Esophagus muscularis mucosa (tissue), 4 donors: Measurements from ENCODE around the gene PTP4A1. TPM values are rescaled to one million over a fixed set of nuclear protein-coding genes. Genes with fewer than 3 reads are reported as not detected.

Experiments used
- DNase-seq: peaks from one replicate; pipeline ENCODE4 v3.0.0-alpha.2; 2017; ENCODE audit errors: extremely low spot score
- H3K27ac ChIP-seq, 4 donors: fragments of 200-600 bp; sonication (generic); replicated peaks in 1 of 4; 1 replicate in 3 of 4; 2 replicates in 1 of 4; pipeline ENCODE4 v1.5.1; 2016 to 2019; ENCODE audit warnings: mild to moderate bottlenecking in 1 of 4
- H3K27me3 ChIP-seq, 4 donors: fragments of 200-600 bp; sonication (generic); one replicate each; pipeline versions ENCODE4 v1.5.1 to v1.6.0; 2016 to 2019
- H3K36me3 ChIP-seq, 4 donors: fragments of 200-600 bp; sonication (generic); one replicate each; pipeline ENCODE4 v1.5.1; 2016 to 2019
- H3K4me1 ChIP-seq, 4 donors: fragments of 200-600 bp; sonication (generic); one replicate each; pipeline ENCODE4 v1.5.1; 2016 to 2019
- H3K4me3 ChIP-seq, 4 donors: fragments of 200-600 bp; sonication (generic); 1 replicate in 2 of 4; 2 replicates in 2 of 4; pipeline ENCODE4 v1.5.1; 2016 to 2019; ENCODE audit warnings: mild to moderate bottlenecking in 4 of 4, moderate library complexity in 1 of 4
- H3K9me3 ChIP-seq, 4 donors: fragments of 200-600 bp; sonication (generic); 1 replicate in 3 of 4; 2 replicates in 1 of 4; pipeline ENCODE4 v1.5.1; 2016 to 2019
- EP300 ChIP-seq: sonication (generic); formaldehyde crosslinking; IDR thresholded peaks from one replicate; pipeline ENCODE4 v1.6.1; 2017; ENCODE audit warnings: antibody characterized with exemption
- POLR2A ChIP-seq: fragments of 450-650 bp; IDR thresholded peaks from one replicate; pipeline ENCODE4 v1.6.1; 2017; ENCODE audit warnings: antibody characterized with exemption, moderate library complexity, mild to moderate bottlenecking, low read depth
- POLR2AphosphoS5 ChIP-seq, 2 donors: sonication (generic); formaldehyde crosslinking; IDR thresholded peaks; one replicate each; pipeline ENCODE4 v1.6.1; 2017; ENCODE audit warnings: antibody characterized with exemption in 2 of 2
- WGBS: methylation state at CpG from one replicate; pipeline ENCODE4 v1.1.5; 2018; 5-methylcytosine and 5-hydroxymethylcytosine counted together
- intact Hi-C: fragments of 100-400 bp; cut with DNase I; formaldehyde crosslinking; loops from one replicate; pipeline ENCODE4 v1.15.1; 2023
- total RNA-seq, 4 donors: library from RNA; depleted of rRNA; stranded (reverse); fragments of >200 nt; gene quantifications; one replicate each; pipeline versions ENCODE4 v1.1.0 to v1.2.1, GENCODE V29; 2016
- TF ChIP-seq, protein P1 (sequence below), 3 experiments: fragments of 200-600 bp in 2 of 3; fragments of 450-650 bp in 1 of 3; sonication (generic) in 2 of 3; IDR thresholded peaks; one replicate each; pipeline ENCODE4 v1.5.1; 2017 to 2019; ENCODE audit warnings: antibody characterized with exemption in 3 of 3, mild to moderate bottlenecking in 2 of 3, moderate library complexity in 1 of 3

The PTP4A1 gene
- total RNA-seq, 4 donors from 2014 or later, result 23.7 to 31.3 (median 27.8) TPM

DNA sequence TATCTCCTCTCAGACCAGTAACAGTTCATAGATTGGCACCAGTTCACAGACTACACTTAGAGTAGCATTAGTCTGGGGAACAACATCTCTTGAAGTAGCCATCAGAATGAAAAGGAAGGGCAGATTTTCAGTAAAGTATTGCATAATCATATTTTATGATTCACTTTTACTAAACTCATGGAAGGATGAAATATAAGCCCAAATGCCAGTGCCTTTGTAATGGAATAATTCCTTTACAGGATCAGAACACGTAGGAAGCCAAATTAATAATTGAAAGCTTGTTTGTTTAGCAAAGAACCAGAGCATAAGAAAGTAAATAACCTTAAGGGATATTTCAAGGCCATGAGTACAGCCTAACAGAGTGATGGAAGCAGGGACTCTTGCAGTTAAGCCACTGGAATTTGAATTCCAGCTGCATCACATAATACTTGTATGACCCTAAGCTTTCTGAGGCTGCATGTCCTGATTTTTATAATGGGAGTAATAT, 11.4 kb upstream of the PTP4A1 start:
- Histone ChIP-seq H3K4me3 (no peak overlapping the region), H3K4me1 (no peaks in the 10 kb centered on the region)

DNA sequence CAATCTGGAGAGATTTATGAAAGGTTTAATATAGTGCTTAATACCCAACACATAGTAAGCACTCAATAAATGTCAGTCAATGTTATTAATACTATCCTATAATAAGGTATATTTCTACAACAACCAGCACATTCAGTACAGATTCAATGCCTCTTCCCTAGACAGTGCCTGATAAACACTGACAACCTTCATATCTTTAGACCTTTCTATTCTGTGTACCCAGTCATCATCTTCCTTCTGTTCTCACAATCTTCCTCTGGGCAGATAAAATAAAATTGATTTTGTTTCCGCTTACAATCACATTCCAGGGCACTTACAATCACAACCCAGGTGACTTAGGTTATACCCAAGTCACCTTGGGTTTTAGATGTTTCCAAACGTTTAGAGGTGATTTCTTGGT, 11.0 kb upstream of the PTP4A1 start:
- no peaks in the 10 kb centered on the region for H3K27me3 ChIP-seq
- DNase-seq, result no peak
- no peak overlapping the region for H3K27ac ChIP-seq
- no peaks in the 10 kb centered on the region for H3K9me3 ChIP-seq
- no peak overlapping the region for H3K4me3 ChIP-seq
- intact Hi-C loops, result no loop called here
- H3K4me1 ChIP-seq, result no peaks in the 10 kb centered on the region
- H3K36me3 ChIP-seq, result no peaks in the 10 kb centered on the region
- 74% methylated on average over 2 of the region's 2 CpGs for WGBS
- TF ChIP-seq, protein P1, sequence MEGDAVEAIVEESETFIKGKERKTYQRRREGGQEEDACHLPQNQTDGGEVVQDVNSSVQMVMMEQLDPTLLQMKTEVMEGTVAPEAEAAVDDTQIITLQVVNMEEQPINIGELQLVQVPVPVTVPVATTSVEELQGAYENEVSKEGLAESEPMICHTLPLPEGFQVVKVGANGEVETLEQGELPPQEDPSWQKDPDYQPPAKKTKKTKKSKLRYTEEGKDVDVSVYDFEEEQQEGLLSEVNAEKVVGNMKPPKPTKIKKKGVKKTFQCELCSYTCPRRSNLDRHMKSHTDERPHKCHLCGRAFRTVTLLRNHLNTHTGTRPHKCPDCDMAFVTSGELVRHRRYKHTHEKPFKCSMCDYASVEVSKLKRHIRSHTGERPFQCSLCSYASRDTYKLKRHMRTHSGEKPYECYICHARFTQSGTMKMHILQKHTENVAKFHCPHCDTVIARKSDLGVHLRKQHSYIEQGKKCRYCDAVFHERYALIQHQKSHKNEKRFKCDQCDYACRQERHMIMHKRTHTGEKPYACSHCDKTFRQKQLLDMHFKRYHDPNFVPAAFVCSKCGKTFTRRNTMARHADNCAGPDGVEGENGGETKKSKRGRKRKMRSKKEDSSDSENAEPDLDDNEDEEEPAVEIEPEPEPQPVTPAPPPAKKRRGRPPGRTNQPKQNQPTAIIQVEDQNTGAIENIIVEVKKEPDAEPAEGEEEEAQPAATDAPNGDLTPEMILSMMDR (IDR thresholded peaks at IDR 0.05), result no peak
- no peak for TF ChIP-seq POLR2AphosphoS5 (IDR thresholded peaks at IDR 0.05)
- TF ChIP-seq POLR2A, result no peak
- no peak for TF ChIP-seq EP300

More for the DNA sequence above, 11.4 kb upstream of the PTP4A1 start:
- TF ChIP-seq POLR2A (no peak), POLR2AphosphoS5 (IDR thresholded peaks at IDR 0.05) (no peak), EP300 (no peak)
- TF ChIP-seq, protein P1 (IDR thresholded peaks at IDR 0.05), result no peak
- 77% methylated on average over 1 of the region's 1 CpG for WGBS
- Histone ChIP-seq H3K27ac (no peak overlapping the region), H3K9me3 (no peaks in the 10 kb centered on the region), H3K27me3 (no peaks in the 10 kb centered on the region), H3K36me3 (no peaks in the 10 kb centered on the region)
- intact Hi-C loops, result no loop called here
- DNase-seq, result no peak

- H3K9me3 ChIP-seq, result no peaks in the 10 kb centered on the region
- H3K27ac ChIP-seq, result no peak overlapping the region
- TF ChIP-seq EP300 (no peak), POLR2A (no peak), POLR2AphosphoS5 (IDR thresholded peaks at IDR 0.05) (no peak)
- TF ChIP-seq, protein P1 (IDR thresholded peaks at IDR 0.05), result no peak
- DNase-seq, result no peak
- H3K27me3 ChIP-seq, result no peaks in the 10 kb centered on the region
- no peaks in the 10 kb centered on the region for H3K4me1 ChIP-seq
- intact Hi-C loops, result no loop called here
- no peak overlapping the region for H3K4me3 ChIP-seq
- WGBS, result 94% methylated on average over 1 of the region's 1 CpG
- H3K36me3 ChIP-seq, result no peaks in the 10 kb centered on the region
Measured at GRCh38 chr6:63563235-63563634, 9.0 kb upstream of the PTP4A1 start.

- H3K9me3 ChIP-seq, result no peaks in the 10 kb centered on the region
- WGBS, result 78% methylated on average over 4 of the region's 4 CpGs
- H3K4me1 ChIP-seq, result no peaks in the 10 kb centered on the region
- no peaks in the 10 kb centered on the region for H3K36me3 ChIP-seq
- no peak for DNase-seq
- intact Hi-C loops, result no loop called here
- no peak overlapping the region for H3K4me3 ChIP-seq
- H3K27ac ChIP-seq, result no peak overlapping the region
- H3K27me3 ChIP-seq, result no peaks in the 10 kb centered on the region
- TF ChIP-seq EP300 (no peak), POLR2AphosphoS5 (IDR thresholded peaks at IDR 0.05) (no peak), POLR2A (no peak)
- TF ChIP-seq, protein P1 (IDR thresholded peaks at IDR 0.05), result no peak
Measured at GRCh38 chr6:63565058-63565726, 7.1 kb upstream of the PTP4A1 start.
